Stomach smooth muscle (tissue), 2 donors: Measurements from ENCODE around the gene LRRC23.
A peak's percentile ranks its signal among the peaks of the same experiment; 100 is the strongest.

Experiments
- H3K27ac ChIP-seq: one replicate; pipeline ENCODE4 v1.7.0; 2013; ENCODE audit warnings: mild to moderate bottlenecking, low read length, inconsistent platforms
- H3K27me3 ChIP-seq, 2 donors: one replicate each; pipeline ENCODE4 v1.7.0; 2013; ENCODE audit warnings: low read length in 2 of 2; ENCODE audit not compliant: insufficient read depth in 2 of 2, control insufficient read depth in 1 of 2
- H3K36me3 ChIP-seq, 2 donors: one replicate each; pipeline ENCODE4 v1.7.0; 2013; ENCODE audit warnings: low read length in 2 of 2; ENCODE audit not compliant: control insufficient read depth in 2 of 2, insufficient read depth in 2 of 2
- H3K4me1 ChIP-seq: one replicate; pipeline ENCODE4 v1.7.0; 2013; ENCODE audit warnings: low read length; ENCODE audit not compliant: control insufficient read depth, insufficient read depth
- H3K4me3 ChIP-seq, 2 donors: one replicate each; pipeline ENCODE4 v1.7.0; 2013; ENCODE audit warnings: low read length in 2 of 2
- H3K9ac ChIP-seq, 2 donors: one replicate each; pipeline ENCODE4 v1.7.0; 2013; ENCODE audit warnings: low read length in 2 of 2, mild to moderate bottlenecking in 1 of 2
- H3K9me3 ChIP-seq, 2 donors: one replicate each; pipeline ENCODE4 v1.7.0; 2013; ENCODE audit warnings: low read length in 2 of 2; ENCODE audit not compliant: control insufficient read depth in 2 of 2
- donor health status: healthy.
- donor health status: Pancreatic carcinoma.

Gene LRRC23

DNA sequence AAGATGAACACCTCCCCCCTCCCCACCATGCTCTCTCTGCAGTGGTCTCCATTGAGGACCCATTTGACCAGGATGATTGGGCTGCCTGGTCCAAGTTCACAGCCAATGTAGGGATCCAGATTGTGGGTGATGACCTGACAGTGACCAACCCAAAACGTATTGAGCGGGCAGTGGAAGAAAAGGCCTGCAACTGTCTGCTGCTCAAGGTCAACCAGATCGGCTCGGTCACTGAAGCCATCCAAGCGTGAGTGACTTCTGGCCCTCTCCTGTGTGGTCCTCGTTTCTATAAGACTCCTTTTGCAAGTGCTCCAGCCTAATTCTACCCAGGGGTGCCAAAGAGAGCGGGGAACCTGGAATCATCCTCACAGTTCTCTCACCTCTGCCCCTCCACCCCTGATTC lies 16.9 kb downstream of the LRRC23 start:
- H3K4me1 ChIP-seq: peaks cover 32% of the 10 kb centered on the region
- no peak overlapping the region for H3K4me3 ChIP-seq
- no peaks in the 10 kb centered on the region for H3K27me3 ChIP-seq
- no peaks in the 10 kb centered on the region for H3K9me3 ChIP-seq
- H3K9ac ChIP-seq: no peak overlapping the region
- no peak overlapping the region for H3K27ac ChIP-seq
- H3K36me3 ChIP-seq: peaks cover 22 to 40% of the 10 kb centered on the region in 2 donors

GRCh38 chr12:6921996-6922946 lies 17.6 kb downstream of the LRRC23 start:
- Histone ChIP-seq H3K9ac (no peak overlapping the region), H3K27ac (peak overlapping the region; percentile 18), H3K27me3 (no peaks in the 10 kb centered on the region), H3K4me3 (no peak overlapping the region), H3K9me3 (no peaks in the 10 kb centered on the region), H3K36me3 (peaks cover 19 to 33% of the 10 kb centered on the region in 2 donors), H3K4me1 (peaks cover 39% of the 10 kb centered on the region)

- H3K36me3 ChIP-seq: peaks cover 13 to 30% of the 10 kb centered on the region in 2 donors
- peak overlapping the region; percentile 18 for H3K27ac ChIP-seq
- H3K27me3 ChIP-seq: no peaks in the 10 kb centered on the region
- H3K4me3 ChIP-seq: no peak overlapping the region
- H3K4me1 ChIP-seq: peaks cover 40% of the 10 kb centered on the region
- no peak overlapping the region for H3K9ac ChIP-seq
- H3K9me3 ChIP-seq: no peaks in the 10 kb centered on the region
Observed at GRCh38 chr12:6923003-6923732, 18.5 kb downstream of the LRRC23 start.

DNA sequence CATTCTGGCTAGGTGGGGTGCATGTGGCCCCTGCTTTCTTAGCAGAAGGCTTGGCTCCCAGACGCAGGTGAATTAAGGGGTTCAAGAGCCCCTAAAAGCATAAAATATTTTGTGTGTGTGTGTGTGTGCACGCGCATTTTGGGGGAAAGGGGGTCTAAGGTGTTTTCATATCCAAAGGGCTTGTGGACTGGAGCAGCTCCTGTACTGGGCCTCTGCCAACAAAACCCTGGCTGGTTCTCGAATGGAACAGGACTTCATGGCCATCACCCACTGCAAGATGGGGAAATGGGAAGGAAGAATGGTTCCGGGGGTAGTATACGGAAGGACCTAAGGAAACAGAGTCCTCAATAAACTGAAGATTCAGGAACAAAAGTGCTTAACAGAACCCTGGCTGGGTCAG lies 19.2 kb downstream of the LRRC23 start:
- Histone ChIP-seq H3K27me3 (no peaks in the 10 kb centered on the region), H3K9me3 (no peaks in the 10 kb centered on the region), H3K36me3 (peaks cover 13 to 30% of the 10 kb centered on the region in 2 donors), H3K4me3 (no peak overlapping the region), H3K4me1 (peaks cover 43% of the 10 kb centered on the region), H3K27ac (peak overlapping the region; percentile 99), H3K9ac (peak overlapping the region in 1 of 2 donors; percentile 31)

- H3K4me3 ChIP-seq: peak overlapping the region in 1 of 2 donors; percentile 76
- H3K9ac ChIP-seq: peak overlapping the region; percentile 87 to 98
Observed at GRCh38 chr12:6925239-6925539, 20.6 kb downstream of the LRRC23 start.

DNA sequence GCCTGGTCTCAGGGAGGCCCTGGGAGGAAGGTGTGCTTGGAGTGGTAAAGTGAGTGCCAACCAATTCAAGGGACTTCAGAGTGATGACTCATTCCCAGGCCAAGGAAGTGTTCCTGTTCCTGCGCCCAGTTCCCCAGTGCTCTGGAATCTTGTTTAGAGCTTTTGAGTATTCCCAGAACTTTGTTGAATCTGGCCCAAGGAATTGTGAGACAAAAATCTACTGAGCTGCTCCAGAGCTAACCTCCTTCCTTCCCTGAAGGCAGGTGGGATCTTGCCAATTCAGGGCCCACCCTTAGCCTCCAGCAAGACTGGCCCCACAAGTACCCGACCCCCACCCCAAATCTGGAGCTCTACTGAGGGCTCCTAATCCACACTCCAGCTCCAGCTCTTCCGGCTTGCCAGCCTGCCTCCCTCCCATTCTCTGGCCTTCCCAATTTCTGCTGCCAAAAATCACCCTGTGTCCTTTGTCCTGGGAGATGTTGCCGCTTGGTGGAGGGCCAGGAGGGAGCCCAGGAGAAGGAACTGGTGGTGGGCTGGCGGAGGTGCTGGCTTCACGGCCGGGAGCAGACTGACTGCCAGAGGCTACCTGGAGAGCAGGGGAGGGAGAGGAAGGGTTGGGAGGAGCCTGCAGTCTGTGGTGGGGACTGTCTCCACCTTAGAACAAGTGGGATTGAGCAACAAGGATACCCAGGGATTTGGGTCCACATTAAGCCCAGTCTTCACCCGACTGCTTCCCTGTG lies 21.1 kb downstream of the LRRC23 start:
- peak overlapping the region; percentile 65 to 76 for H3K4me3 ChIP-seq
- peaks cover 58% of the 10 kb centered on the region for H3K4me1 ChIP-seq
- peaks cover 9 to 20% of the 10 kb centered on the region in 2 donors for H3K36me3 ChIP-seq
- peak overlapping the region; percentile 87 to 98 for H3K9ac ChIP-seq
- H3K27me3 ChIP-seq: no peaks in the 10 kb centered on the region
- peak overlapping the region; percentile 99 for H3K27ac ChIP-seq
- no peaks in the 10 kb centered on the region for H3K9me3 ChIP-seq

More at GRCh38 chr12:6925239-6925539, 20.6 kb downstream of the LRRC23 start:
- H3K36me3 ChIP-seq: peaks cover 9 to 20% of the 10 kb centered on the region in 2 donors
- H3K27ac ChIP-seq: peak overlapping the region; percentile 99
- H3K4me1 ChIP-seq: peaks cover 56% of the 10 kb centered on the region
- no peaks in the 10 kb centered on the region for H3K9me3 ChIP-seq
- H3K27me3 ChIP-seq: no peaks in the 10 kb centered on the region

DNA sequence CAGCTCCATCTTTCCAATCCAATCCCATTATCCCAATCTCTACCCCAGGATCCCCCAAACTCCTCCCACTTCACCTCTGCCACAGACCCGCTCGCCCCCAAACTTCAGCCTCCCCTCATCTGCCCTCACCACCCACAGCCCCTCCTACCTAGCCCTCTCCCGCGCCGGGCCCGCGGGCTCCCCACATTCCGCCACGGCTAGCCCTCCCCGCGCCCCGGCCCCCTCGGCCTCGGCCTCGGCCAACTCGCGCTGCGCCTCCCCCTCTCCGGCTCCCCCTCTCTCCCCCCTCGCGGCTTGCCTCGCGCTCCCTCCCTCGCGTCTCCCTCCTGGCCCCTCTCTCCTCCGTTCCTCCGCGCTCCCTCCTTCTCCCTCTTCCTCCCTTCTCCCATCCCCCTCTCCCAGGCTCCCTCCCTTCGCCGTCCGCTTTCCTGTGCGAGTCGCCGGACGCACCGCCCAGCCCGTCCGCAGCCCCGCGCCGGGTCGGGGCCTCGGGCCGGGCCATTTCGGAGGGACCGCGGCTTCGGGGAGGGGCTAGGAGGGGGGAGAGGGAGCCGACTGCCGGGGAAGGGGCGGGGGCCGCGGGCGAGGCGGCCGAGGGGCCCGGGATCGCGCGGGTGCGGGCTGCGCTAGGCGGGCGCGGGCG lies 22.9 kb downstream of the LRRC23 start, which contains the start of gene ATN1:
ATN1 (plus strand) TSS at position 581 of the 643 bp plus-strand sequence. CDS start 6,043 bp downstream, outside the sequence.
- H3K27ac ChIP-seq: peak within 1 kb of the TSS; percentile 99
- H3K4me1 ChIP-seq: peaks cover 65% of the 10 kb centered on the region
- peak within 1 kb of the TSS; percentile 96 to 98 for H3K9ac ChIP-seq
- peak within 1 kb of the TSS; percentile 93 to 98 for H3K4me3 ChIP-seq
- no peaks in the 10 kb centered on the region for H3K9me3 ChIP-seq
- H3K27me3 ChIP-seq: no peaks in the 10 kb centered on the region
- peaks cover 0 to 9% of the 10 kb centered on the region in 2 donors for H3K36me3 ChIP-seq

DNA sequence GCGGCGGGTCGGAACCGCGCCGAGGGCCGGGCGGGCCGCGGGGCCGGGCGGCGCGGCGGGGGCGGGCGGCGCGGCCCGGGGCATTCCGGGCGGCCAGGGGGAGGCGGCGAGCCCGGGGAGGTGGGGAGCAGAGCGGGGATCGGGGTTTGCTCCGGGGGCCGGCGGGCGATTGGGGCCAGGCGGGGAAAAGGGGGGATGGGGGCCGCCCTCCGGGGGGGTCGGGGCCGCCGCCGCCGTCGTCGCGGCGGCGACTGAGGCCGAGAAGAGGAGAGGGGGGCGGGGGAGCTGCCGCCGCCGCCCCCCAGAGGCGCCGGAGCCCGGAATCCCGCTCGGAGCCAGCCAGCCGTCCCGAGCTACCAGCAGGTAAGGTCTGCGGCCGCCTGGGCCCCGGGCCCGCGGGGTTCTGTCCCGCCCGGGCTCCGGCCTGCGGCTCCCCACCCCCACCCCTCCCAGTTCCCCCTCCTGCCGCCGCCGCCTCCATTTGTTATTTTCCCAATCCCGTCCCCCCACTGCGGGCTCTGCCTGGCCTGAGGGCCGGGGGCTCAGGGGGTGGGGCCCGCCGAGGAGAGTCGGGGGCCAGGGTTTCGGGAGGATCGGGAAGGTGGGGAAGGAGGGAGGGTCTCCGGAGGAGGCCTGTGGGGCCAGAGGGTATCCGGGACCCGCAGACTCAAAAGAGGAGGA lies 23.5 kb downstream of the LRRC23 start:
- peak overlapping the region; percentile 93 to 98 for H3K4me3 ChIP-seq
- peaks cover under 1 to 3% of the 10 kb centered on the region in 2 donors for H3K36me3 ChIP-seq
- H3K27me3 ChIP-seq: no peaks in the 10 kb centered on the region
- H3K27ac ChIP-seq: peak overlapping the region; percentile 89
- H3K4me1 ChIP-seq: peaks cover 68% of the 10 kb centered on the region
- peak overlapping the region; percentile 87 to 95 for H3K9ac ChIP-seq
- no peaks in the 10 kb centered on the region for H3K9me3 ChIP-seq

DNA sequence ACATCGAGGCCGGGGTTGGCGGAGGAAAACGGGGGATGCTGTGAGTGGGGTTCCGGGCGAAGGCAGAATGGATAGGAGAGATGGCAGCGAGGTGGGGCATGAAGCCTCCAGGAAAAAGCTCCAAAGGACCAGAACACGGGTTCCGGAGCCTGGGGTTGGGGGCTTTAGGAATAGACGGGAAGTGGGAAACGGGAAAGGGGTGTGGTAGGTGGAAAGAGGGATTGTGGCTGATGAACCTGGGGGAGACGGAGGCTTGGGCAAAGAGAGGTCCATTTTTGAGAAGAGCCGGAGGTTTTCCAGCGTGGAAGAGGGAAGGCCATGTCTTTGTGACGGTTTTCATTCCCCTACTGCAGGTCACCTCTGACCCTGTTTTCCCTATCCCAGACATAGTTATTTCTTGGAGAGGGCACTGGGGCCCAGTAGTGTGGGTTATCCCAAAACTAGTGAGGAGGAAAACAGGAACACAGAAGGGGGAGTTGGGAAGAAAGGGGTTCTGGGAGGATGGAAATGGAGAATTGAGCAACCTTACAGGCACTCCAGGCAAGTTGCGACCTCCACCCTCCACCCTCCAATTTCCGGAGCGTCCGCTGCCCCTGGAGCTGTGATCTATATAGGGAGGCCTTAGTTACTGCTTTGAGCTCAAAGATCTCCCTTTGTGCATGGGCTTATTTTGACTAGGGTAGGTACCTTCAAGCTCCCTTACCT lies 24.2 kb downstream of the LRRC23 start:
- Histone ChIP-seq H3K9me3 (no peaks in the 10 kb centered on the region), H3K36me3 (peaks cover 6 to 7% of the 10 kb centered on the region in 2 donors), H3K27me3 (no peaks in the 10 kb centered on the region), H3K27ac (peak overlapping the region; percentile 89), H3K9ac (peak overlapping the region; percentile 87 to 95), H3K4me1 (peaks cover 71% of the 10 kb centered on the region), H3K4me3 (peak overlapping the region; percentile 93 to 98)
